GM21367 (cell line): ENCODE data around the gene HSPB1.
"Not testable (repeated sequence)": the region's sequence is repeated elsewhere in the genome, so short reads cannot be mapped to it uniquely, and the experiment has no call there.

Experiments
- ATAC-seq: cut with Tn5 transposase; IDR thresholded peaks from one replicate; pipeline ENCODE4 v1.9.1; 2021; ENCODE audit not compliant: unreplicated experiment

The HSPB1 gene

DNA sequence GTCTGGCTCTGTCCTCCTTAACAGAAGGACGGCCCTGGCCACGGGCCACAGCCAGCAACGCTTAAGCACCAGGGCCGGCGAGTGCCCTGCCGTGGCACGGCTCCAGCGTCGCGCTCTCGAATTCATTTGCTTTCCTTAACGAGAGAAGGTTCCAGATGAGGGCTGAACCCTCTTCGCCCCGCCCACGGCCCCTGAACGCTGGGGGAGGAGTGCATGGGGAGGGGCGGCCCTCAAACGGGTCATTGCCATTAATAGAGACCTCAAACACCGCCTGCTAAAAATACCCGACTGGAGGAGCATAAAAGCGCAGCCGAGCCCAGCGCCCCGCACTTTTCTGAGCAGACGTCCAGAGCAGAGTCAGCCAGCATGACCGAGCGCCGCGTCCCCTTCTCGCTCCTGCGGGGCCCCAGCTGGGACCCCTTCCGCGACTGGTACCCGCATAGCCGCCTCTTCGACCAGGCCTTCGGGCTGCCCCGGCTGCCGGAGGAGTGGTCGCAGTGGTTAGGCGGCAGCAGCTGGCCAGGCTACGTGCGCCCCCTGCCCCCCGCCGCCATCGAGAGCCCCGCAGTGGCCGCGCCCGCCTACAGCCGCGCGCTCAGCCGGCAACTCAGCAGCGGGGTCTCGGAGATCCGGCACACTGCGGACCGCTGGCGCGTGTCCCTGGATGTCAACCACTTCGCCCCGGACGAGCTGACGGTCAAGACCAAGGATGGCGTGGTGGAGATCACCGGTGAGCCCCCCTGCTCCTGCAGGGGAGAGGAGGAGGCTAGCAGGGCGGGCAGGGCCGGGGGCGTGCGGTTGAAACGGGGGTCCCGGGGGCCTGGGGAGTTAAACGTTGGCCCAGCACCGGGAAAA, at the start of gene HSPB1:
Gene HSPB1, plus strand, starts transcription at position 327 of the 855 bp plus-strand sequence. Its CDS starts 40 bp downstream, at position 367.
- peak; percentile 50 for ATAC-seq

DNA sequence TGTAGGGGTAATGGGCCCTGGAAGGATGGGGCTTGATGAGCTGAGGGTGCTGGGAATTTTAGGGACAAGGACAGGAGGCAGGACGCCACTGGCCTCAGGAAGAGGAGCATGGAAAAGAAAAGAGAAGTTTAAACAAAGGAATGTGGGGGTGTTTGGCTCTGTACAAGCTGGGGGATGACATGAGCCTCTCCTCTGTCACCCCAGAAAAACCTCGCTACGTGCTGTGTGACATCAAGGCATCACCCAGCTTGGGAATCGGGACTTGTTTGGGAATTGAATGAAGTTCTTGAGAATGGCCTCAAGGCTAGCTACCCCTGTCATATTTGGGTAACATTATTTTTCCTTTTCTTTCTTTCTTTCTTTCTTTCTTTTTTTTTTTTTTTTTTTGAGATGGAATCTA, 47.7 kb upstream of the HSPB1 start:
- ATAC-seq = no peak

DNA sequence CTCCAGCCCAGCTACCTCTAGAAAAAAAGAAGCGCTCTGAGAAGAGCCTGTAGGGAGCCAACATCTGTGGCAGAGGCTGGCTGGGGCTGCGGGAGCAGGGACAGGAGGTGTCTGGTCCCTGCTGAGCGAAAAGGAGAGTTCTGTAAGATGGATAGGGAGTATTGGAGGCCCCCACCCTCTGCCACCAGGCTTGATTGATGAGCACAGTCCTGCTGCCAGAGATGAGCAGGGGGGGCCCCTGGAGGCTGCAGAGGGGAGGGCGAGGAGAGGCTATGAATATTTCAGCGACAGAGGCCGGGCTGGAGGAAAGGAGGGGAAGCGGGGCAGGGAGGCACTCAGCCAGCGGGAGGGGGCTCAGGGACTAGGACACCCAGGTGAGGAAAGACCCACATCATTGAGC, 44.5 kb upstream of the HSPB1 start:
- no peak for ATAC-seq

DNA sequence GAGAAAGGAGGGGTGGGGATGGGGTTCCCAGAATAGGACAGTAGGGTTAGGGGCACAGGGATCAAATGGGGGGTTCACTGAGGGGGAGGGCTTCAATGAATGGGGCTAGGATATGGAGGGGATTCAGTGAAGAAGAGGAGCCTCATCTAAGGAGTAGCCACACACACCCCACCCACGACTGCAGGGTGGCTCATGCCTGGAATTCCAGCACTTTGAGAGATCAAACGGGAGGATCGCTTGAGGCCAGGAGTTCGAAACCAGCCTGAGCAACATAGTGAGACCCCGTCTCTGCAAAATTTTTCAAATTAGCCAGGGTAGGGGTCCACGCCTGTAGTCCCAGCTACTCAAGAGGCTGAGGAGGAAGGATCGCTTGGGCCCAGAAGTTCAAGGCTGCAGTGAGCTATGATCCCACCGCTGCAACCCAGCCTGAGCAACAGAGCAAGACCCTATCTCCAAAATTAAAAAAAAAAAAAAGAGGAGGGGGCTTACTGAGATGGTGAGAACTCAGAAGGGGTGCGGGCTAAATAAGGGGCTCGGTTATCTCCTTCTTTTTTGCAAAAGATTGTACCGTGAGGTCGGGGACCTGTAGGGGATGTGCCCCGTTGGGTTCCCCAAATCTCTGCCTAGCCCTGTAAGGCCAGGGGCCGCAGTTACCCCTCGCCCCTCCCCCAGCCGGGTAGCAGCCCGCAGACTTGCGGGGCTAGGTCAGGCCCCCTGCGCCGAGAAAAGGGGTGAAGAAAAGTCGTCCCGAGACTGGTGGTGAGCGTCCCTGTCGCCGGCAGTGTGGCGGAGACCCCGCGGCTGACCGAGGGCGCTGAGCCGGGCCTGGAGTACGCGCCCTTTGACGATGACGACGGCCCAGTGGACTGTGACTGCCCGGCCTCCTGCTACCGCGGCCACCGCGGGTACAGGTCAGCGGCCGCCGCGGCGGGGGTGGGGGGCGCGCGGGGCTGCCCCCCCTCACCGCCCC, 43.1 kb upstream of the HSPB1 start:
- ATAC-seq = no peak

DNA sequence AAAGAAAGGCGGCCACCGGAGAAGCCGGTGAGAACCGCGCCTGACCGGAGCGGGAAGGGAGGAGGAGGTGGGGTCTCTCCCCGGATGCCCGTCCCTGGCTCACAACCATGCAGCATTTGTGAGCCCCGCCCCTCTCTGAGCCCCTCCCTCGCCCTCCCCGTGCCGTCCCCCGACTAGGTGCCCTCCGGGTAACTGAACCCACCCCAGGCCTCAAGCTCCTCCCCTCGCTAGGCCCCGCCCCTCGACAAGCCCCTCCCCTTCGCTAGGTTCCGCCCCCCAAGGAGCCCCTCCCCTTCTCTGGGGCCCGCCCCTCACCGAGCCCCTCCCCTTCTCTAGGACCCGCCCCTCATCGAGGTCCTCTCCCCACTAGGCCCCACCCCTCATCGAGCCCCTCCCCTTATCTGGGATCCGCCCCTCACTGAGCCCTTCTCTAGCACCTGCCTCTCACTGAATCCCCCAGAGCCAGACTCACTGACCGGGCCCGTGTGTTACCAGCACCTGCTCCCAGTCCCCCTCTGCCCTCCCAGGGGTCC, 42.2 kb upstream of the HSPB1 start:
- no peak for ATAC-seq

DNA sequence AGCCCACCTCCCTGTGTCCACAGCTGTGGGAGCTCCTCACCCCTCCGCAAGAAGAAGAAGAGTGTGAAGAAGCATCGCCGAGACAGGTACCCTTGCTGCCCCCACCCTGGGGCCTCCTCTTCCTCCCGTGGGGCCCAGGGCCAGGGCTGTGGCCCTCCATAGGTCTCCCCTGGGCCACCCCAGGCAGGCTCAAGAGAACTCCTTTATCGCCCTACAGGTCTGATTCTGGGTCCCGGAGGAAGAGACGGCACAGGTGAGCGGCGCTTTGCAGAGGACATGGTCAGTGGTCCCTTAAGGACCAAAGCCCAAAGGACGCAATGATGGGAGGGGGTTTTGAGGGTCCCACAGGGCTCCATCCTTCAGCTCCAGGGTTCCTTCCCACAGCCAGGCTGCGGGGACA, 41.1 kb upstream of the HSPB1 start:
- ATAC-seq = no peak

DNA sequence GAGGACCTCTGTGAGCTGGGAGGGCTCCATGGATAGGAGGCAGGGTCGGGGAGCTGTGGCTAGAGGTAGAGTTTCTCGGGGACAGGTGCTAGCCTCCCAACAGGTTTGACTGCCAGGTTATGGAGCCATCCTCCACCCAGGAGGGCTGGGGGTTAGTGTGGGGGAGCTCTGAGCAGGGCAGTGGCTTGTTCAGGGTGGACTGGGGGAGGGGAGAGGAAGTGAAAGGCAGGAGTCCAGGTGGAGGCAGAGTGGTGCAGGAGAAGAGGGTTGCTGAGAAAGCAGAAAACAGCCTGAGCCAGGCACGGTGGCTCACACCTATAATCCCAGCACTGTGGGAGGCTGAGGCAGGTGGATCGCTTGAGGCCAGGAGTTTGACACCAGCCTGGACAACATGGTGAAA, 40.5 kb upstream of the HSPB1 start:
- no peak for ATAC-seq

DNA sequence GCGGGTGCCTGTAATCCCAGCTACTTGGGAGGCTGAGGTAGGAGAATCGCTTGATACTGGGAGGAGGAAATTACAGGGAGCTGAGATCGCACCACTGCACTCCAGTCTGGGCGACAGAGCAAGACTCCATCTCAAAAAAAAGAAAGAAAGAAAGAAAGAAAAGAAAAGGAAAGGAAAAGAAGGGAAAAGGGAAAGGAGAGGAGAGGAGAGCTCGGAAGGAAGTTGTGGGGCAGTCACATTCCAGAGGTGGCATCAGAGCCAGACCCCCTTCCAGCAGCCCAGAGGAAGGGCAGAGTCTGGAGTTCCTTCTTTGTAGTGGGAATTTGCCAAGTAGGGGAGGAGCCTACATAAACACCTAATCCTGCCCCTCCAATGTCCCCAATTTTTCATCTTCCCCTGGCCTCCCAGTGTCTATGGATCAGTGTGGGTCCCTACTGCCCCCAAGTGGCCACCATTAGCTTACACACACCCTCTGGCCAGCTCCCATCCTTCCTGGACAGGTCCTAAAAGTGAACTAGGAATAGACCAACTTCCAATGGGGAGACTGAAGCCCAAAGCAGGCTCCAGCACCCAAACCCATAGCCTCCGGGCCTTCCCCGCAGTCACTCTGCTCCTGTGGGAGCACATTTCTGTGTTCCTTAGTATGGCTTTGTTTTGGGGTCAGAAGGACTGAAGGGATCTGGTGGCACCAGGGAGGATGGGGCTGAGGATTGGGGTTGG, 39.6 kb upstream of the HSPB1 start:
- no peak for ATAC-seq

DNA sequence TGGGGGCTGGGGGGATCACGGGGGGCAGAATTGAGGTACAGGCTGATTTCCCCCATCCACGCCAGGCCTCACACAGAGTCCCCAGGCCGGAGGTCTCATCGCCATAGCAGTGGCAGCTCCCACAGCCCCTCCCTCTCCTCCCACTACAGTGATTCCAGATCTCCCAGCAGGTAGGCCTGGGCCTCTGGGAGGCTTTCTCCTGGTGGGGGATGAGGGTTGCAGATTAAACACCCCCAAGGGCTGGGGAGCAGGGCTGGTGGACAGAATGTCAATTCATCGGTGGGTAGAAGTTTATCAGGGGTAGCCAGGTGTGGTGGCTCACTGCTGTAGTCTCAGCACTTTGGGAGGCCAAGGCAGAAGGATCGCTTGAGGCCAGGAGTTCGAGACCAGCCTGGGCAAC, 37.2 kb upstream of the HSPB1 start:
- no peak for ATAC-seq

DNA sequence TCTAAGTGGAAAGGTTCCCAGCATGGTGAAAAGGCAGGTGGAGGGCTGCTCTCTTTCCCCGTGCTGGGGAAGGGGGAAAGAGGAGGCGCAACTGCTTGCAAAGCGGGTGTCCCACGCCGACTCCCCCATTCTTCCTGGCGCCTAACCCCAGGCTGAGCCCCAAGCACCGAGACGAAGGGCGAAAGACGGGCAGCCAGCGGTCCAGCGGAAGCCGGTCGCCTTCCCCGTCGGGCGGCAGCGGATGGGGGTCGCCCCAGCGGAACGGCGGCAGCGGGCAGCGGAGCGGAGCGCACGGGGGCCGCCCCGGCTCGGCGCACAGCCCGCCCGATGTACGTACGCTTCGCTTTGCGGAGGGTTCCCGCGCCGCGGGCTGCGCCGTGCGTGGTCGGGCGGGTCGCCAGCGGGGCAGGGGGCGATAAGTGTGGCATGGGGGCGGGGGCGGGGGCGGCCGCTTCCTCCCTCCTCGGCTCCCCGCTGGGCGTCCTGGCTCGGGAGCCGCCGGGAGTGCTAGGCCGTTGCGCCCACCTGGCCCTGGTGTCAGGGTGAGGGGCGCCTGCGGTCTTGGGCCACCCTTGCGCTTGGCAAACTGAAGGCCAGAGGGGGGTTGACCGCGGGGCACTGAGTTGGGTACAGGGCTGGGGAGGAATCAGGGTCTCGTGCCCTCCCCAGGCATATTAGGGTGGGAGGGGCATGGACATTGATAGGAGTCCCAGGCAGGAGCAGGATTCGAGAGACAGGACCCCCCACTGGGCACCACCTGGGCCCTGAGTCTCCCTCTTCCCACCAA, 35.2 kb upstream of the HSPB1 start:
- ATAC-seq = no peak

DNA sequence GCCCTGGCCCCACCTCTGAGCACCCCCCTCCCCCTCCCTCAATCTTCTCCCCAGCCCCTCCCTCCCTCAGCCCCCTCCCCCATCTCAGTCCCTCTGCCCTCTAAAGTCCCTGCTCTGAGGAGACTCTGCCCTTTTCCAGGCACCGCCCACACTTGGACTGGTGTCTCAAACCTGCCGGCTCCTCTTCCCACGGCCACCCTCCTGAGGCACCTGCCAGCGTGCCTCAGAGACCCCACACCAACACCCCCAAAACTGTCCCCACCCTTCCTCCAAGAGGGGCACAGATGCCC, 34.6 kb upstream of the HSPB1 start:
- ATAC-seq = no peak

DNA sequence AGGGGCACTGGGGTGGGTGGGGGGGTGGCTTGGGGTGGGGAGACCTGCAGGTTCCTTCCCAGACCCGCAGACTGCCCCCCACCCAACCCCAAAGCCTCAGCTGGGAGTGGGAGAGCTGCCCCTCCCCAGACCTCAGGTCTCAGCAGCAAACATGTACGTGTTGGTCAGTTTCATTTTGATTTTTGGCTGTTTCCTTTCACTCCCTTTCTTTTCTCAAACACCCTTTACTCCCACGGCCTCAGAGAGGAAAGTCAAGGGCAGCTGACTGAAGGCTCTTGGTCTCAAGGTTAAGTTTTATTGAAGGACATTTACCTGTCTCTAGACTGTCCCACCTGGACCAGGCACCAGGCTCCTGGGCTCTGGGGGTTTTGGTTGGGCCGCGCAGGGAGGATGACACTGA, 34.1 kb upstream of the HSPB1 start:
- no peak for ATAC-seq

DNA sequence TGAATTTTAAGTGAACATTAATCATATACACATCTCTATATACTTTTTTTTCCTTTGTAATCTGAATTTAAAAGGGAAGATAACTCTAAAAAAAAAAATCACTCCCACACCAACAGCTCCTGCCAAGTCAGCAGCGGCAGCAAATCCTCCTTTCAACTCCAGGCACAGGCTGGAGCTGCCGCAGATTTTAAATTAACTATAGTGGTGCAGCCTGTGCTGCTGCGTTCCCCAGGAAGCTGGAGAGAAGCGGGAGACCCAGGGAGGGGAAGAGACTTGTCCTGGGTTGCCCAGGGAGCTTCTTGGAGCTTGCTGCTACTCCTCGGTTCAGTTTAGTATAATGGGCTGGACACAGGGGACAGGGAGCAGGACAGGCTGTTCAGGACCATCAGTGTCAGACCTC, 32.6 kb upstream of the HSPB1 start:
- no peak for ATAC-seq

DNA sequence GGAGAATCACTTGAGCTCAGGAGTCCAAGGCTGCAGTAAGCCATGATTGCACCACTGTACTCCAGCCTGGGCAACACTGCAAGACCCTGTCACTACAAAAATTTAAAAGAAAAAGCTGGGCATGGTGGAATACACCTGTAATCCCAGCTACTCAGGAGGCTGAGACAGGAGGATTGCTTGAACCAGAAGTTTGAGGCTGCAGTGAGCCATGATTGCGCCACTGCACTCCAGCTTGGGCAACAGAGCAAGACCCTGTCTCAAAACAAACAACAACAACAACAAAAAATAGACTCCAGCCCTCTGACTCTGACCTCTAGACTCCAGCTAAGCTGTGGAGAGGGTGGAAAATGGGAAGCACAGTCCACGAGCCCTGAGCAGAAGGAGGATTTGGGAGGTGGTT, 31.1 kb upstream of the HSPB1 start:
- not testable (repeated sequence) for ATAC-seq

DNA sequence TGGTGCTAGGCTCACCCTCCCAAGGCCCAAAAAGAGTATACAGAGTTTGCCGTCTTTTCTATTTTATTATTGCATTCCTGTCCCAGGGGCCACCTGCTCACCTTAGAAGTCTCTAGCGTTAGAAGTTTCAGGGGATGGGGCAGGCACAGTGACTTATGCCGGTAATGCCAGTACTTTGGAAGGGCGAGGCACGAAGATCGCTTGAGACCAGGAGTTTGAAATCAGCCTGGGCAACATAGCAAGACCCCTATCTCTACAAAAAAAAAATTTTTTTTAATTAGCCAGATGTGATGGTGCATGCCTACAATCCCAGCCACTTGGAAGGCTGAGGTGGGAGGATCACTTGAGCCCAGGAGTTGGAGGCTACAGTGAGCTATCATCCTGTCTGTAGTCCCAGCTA, 30.3 kb upstream of the HSPB1 start:
- no peak for ATAC-seq

DNA sequence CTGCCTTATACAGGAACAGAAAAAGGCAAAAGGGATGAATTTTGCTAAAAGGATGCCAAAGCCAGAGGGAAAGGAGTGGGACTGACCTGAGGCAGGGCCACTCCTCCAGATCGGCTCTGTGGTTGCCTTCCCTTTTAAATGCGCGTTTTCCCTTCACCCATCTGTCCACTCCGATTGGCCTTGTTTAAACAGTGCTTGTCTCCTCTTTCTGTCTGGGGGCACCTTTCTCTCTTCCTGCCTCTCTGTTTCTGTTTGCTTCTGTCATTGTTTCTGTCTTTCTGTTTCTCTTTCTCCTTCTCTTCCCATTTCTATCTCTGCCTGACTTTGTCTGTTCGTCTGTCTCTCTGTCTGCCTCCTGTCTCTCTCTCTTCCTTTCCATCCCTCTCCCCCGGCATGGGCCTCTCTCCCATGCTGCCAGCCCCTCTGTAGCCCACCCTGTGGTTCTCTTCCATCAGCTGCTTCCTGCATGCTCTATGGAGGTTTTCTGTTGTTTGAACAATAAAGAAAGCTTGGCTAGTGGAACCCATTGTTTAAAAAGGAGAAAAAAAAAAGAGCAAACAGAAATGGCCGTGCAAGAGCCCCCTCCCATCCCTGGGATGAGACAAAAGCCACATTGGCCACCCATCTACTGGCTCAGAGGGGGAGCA, 29.5 kb upstream of the HSPB1 start:
- no peak for ATAC-seq

DNA sequence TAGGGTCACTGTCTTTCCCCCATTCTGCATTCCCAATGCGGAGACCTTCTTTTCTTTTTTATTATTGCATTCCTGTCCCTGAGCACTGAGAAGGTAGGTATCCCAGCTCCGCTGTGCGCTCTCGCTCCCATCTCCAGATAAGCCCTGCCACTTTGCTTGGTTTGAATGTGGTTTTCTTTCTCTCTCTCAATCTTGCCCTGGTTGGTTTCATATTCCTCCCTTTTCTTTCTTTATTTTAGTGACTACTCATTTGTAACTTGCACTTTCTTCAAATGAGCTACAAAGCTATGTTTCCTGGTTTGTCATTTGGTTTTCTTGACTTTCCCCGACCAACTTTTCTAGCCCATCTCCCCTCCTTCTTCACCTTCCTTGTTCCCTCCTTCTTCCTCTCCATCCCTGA, 29.0 kb upstream of the HSPB1 start:
- no peak for ATAC-seq

DNA sequence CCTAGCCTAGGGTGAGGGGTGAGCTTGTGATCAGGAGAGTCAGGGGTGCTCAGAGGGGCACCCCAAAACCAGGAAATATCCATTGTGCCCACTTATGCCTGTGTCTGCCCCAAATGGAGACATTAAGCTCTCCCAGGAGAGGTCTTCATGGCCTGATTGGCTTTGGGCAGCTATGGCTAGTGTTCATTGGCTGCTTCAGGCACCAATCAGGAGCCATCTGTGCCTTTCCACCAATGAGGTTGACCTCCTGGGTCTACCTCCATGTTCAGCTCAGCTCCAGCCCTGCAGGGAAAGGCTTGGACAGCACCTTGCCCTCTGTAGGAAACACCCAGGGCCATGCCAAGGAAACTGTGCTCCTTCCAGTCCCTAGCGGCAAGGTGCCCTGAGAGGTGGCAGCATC, 23.9 kb upstream of the HSPB1 start:
- no peak for ATAC-seq

DNA sequence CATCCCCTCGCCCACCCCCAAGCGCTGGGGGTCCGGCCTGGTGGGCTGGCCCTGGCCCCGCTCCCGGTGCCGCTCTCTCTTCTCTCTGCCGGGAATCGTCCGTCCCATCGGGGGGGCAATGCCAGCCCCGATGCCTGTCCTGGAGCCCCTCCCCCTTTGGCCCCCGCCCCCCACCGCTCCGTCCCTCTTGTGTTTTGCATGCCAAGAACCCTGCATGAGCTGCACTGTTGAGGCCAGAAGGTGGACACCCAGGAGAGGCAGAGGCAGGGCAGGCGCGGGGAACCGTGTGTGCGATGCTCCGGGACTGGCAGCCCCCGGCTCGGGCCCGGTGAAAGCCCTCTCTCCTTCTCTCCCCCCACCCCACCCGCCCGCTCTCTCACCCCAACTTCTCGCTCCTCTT, 22.1 kb upstream of the HSPB1 start:
- ATAC-seq = no peak
